ENCODE measurements around the gene PRICKLE2. TPM values are rescaled to one million over a fixed set of nuclear protein-coding genes. Genes with fewer than 3 reads are reported as not detected.

The PRICKLE2 gene
- total RNA-seq, 2 experiments from 2014 or later: 0.05 TPM; not detected in 1

DNA sequence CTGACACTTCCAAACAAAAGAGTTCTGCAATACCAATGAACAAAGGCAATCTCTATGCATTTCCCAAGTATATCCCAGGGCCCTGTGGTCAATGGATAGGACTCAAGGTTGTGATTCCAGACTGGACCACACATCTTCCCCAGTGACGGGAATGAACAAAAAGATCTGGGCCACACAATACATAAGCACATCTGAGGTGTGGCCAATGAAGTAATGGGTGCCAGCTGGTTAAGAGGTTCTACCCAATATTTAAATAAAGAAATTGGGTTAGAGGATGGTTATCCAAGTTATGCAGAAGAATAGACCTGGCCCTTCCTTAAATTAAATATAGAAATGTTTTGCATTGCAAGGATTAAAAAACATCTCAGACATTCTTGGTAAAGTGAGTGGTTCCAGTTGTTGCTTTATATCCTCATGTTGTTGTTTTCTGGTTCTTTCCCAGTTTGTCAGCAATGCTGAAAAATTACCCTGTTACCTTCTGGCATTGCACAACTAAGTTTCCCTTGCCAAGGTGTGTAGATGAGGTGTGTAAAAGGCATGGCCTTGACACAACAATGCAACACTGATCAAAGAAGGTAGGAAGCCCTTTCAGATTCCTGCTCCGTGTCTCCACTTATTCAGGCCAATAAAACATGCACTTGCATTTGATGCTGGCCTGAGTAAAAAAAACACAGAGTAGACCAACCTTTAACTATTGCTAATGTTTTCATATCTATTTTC is 86.5 kb downstream of the PRICKLE2 start:
- intact Hi-C loops (cut with micrococcal nuclease): no loop called here
- no peak for DNase-seq
- no peaks in the 10 kb centered on the region for H3K36me3 Mint-ChIP-seq (ENCODE audit: low read depth)
- H3K4me3 Mint-ChIP-seq: no peak overlapping the region
- CTCF ChIA-PET: no interaction called here
- peaks cover 1% of the 10 kb centered on the region for H3K27me3 Mint-ChIP-seq (ENCODE audit: low read depth)
- H3K27ac Mint-ChIP-seq: no peak overlapping the region
- no peaks in the 10 kb centered on the region for H3K4me1 Mint-ChIP-seq (ENCODE audit: low read depth)
- H3K9me3 Mint-ChIP-seq: no peaks in the 10 kb centered on the region

DNA sequence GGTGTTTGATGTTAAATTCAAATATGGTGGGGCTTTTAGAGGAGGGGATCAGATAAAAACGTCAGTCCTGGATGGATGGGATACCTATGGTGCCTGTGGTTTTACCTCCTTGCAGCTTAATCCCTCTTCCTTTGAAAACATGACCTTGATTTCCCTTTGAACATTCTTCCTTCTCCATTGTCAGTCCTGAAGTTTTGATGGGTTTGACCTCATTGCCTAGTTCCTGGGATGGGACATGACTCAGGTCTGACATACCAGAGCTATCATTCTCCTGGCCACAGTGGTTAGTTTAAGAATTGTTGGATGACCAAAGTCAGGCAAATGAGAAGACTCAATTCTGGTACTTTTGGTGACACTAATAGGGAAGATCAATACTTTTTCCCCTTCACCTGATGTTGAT is 87.2 kb downstream of the PRICKLE2 start:
- H3K9me3 Mint-ChIP-seq: no peaks in the 10 kb centered on the region
- intact Hi-C loops (cut with micrococcal nuclease): no loop called here
- H3K27ac Mint-ChIP-seq: no peak overlapping the region
- peaks cover 3% of the 10 kb centered on the region for H3K27me3 Mint-ChIP-seq (ENCODE audit: low read depth)
- no peaks in the 10 kb centered on the region for H3K4me1 Mint-ChIP-seq (ENCODE audit: low read depth)
- H3K4me3 Mint-ChIP-seq: no peak overlapping the region
- DNase-seq: no peak
- no peaks in the 10 kb centered on the region for H3K36me3 Mint-ChIP-seq (ENCODE audit: low read depth)
- CTCF ChIA-PET: no interaction called here

DNA sequence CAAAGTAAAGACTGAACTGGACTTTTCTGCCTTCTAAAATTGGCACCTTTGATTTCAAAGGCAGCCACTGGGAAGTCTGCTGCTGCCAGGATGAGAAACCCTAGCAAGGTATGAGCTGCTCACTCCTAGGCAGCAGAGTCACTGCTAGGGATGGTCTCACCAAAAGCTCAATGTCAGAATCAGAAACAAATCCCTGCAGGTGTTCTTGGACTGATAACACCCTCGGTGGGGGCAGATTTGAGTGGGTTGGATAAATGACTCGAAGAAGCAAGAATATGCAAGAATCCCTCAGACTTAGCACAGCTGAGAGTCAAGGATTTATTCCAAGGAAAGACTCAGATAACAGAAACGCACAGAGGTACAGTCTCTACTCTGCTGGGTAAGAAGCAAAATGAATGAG is 90.4 kb downstream of the PRICKLE2 start:
- Mint-ChIP-seq H3K36me3 (ENCODE audit: low read depth) (no peaks in the 10 kb centered on the region), H3K27me3 (ENCODE audit: low read depth) (peaks cover 6% of the 10 kb centered on the region)

DNA sequence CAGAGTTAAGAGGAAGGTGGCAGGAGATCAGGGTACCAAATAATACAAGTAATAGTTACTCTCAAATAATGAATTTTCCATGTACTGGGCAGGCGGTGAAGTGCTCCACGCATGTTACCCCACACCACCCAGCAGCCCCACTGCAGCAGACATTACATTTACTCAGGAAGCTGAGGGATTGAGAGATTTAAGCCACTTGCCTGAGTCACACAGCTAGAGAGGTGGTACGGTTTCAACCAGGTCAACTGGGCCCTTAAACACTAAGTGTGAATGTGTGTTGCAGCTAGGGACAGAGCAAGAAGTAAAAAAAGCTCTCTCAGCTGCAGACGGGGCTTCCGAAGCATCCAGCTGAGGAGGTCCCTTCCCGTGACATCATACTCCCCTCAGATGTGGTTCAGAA is 91.3 kb downstream of the PRICKLE2 start:
- CTCF ChIA-PET: no interaction called here

More for the DNA sequence above, 90.4 kb downstream of the PRICKLE2 start:
- Mint-ChIP-seq H3K27ac (no peak overlapping the region), H3K9me3 (no peaks in the 10 kb centered on the region), H3K4me1 (ENCODE audit: low read depth) (no peaks in the 10 kb centered on the region), H3K4me3 (no peak overlapping the region)
- CTCF ChIA-PET: no interaction called here
- no peak for DNase-seq
- intact Hi-C loops (cut with micrococcal nuclease): no loop called here

DNA sequence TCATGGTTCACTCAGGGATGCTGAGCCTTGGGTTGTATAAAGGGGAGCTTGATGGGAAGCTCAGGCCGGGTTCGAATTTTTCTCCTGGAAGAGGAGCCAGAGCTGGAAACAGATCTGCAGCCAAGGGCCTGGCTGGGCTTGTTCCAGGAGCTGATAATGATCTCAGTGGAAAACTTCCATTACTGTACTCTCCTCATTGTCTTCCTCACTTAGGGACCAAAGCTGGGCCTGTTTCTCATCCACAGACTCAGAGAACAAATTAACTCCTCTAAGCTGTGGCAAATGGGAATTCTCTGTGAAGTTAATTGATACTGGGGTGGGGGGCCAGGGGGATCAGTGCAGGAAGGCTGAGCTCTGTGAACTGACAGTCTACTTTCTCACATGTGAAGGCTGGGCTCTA is 92.0 kb downstream of the PRICKLE2 start:
- Mint-ChIP-seq H3K27me3 (ENCODE audit: low read depth) (peaks cover 6% of the 10 kb centered on the region), H3K9me3 (no peaks in the 10 kb centered on the region), H3K4me1 (ENCODE audit: low read depth) (no peaks in the 10 kb centered on the region), H3K27ac (no peak overlapping the region), H3K36me3 (ENCODE audit: low read depth) (no peaks in the 10 kb centered on the region), H3K4me3 (no peak overlapping the region)
- CTCF ChIA-PET: no interaction called here
- no peak for DNase-seq
- intact Hi-C loops (cut with micrococcal nuclease): no loop called here

More for the DNA sequence above, 91.3 kb downstream of the PRICKLE2 start:
- no peak overlapping the region for H3K4me3 Mint-ChIP-seq
- H3K36me3 Mint-ChIP-seq (ENCODE audit: low read depth): no peaks in the 10 kb centered on the region
- H3K27me3 Mint-ChIP-seq (ENCODE audit: low read depth): peaks cover 6% of the 10 kb centered on the region
- no peaks in the 10 kb centered on the region for H3K9me3 Mint-ChIP-seq
- intact Hi-C loops (cut with micrococcal nuclease): no loop called here
- H3K4me1 Mint-ChIP-seq (ENCODE audit: low read depth): no peaks in the 10 kb centered on the region
- no peak for DNase-seq
- H3K27ac Mint-ChIP-seq: no peak overlapping the region

DNA sequence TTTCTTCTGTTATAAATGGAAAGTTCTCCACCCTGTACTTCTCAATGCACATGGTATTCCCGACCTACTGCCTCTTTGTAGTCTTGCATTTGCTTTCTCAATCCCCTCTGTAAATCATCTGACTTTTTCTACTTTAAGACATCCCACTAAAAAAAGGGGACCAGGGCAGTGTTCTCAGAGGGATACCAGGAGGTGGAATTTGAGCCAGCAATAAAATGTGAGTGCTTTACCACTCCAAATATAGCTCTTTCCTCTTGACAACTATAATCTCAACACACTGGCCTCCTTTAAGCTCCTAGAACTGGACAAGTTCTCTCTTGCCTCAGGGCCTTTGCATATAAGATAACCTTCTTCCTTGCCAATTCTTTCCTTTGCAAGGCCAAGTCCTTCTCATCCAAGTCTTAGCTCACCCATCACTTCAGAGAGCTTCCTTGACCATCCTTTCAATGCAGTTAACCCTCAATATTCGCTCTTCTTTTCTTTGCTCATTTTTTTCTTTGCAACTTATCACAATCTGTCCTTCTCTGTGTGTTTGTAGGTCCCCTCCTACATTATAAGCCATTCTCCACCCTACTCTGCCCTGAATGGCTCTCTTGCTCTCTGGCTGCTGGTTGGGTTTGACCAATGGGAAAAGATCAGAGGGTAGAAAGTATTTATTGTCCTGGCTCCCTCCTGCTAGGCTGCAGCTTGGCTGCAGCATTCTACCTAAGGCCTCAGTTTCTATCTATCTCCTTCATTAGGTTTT is 93.4 kb downstream of the PRICKLE2 start:
- Mint-ChIP-seq H3K4me1 (ENCODE audit: low read depth) (no peaks in the 10 kb centered on the region), H3K9me3 (no peaks in the 10 kb centered on the region), H3K27ac (no peak overlapping the region), H3K4me3 (no peak overlapping the region), H3K27me3 (ENCODE audit: low read depth) (peaks cover 16% of the 10 kb centered on the region), H3K36me3 (ENCODE audit: low read depth) (no peaks in the 10 kb centered on the region)
- CTCF ChIA-PET: no interaction called here
- intact Hi-C loops (cut with micrococcal nuclease): no loop called here
- no peak for DNase-seq

DNA sequence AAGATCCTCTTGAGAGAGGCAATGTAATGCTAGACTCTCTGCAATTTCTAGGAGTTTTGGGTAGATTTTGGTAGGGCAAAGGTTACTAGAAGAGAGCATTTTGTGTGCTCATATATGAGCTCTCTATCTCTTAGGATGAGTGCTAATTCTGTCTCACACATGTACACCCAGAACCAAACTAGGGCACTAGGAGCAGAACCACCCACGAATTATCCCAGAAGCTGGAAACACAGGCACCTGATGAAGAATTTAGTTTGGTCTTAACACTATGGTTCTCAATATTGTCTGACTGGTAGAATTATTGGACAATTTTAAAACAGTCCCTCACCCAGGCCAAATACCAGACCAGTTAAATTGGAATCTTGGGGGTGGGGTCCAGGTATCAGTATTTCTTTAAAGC is 94.8 kb downstream of the PRICKLE2 start:
- peaks cover 21% of the 10 kb centered on the region for H3K27me3 Mint-ChIP-seq (ENCODE audit: low read depth)
- intact Hi-C loops (cut with micrococcal nuclease): no loop called here
- no peak for DNase-seq
- H3K27ac Mint-ChIP-seq: no peak overlapping the region
- CTCF ChIA-PET: no interaction called here
- H3K4me3 Mint-ChIP-seq: no peak overlapping the region
- H3K9me3 Mint-ChIP-seq: no peaks in the 10 kb centered on the region
- H3K4me1 Mint-ChIP-seq (ENCODE audit: low read depth): no peaks in the 10 kb centered on the region
- H3K36me3 Mint-ChIP-seq (ENCODE audit: low read depth): no peaks in the 10 kb centered on the region

DNA sequence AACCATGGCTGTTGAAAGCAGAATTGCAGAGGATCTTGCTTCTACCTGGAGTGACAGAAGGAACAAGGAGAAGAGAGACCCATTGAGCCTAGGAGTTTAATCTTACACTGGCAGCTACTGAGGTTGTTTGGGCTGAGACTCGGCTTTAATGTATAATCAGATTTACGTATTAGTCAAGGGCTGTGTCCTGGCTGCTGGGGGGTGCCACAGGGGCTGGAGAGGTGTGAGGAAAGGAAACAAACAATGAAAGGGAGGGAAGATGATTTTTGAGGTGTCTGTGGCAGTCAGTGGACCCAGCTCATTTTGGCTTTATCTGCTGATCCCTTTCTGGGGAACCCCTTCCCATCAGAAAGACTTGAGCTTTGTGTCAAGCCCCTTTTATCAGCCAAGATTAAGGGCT is 95.7 kb downstream of the PRICKLE2 start:
- intact Hi-C loops (cut with micrococcal nuclease): no loop called here
- Mint-ChIP-seq H3K9me3 (no peaks in the 10 kb centered on the region), H3K27ac (no peak overlapping the region), H3K27me3 (ENCODE audit: low read depth) (peaks cover 21% of the 10 kb centered on the region), H3K4me3 (no peak overlapping the region), H3K4me1 (ENCODE audit: low read depth) (no peaks in the 10 kb centered on the region), H3K36me3 (ENCODE audit: low read depth) (no peaks in the 10 kb centered on the region)
- CTCF ChIA-PET: no interaction called here
- DNase-seq: no peak

DNA sequence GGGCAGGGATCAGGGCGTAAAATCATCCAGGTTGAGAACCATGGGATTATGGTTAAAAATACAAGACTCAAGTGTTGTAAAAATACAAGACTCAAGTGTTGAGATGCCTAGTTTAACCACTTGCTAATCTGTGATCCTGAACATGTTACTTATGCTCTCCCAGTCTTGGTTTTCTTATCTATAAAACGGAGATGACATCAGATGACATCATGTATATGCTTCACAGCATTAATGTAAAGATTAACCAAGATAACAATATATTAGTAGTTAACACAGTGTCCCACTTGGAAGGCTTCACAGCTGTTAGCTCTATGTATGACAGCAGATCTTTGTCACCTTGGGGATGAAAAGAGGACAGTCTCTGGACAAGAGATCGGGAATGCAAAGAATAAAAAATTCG is 96.2 kb downstream of the PRICKLE2 start:
- intact Hi-C loops (cut with micrococcal nuclease): no loop called here
- no peak for DNase-seq
- H3K4me3 Mint-ChIP-seq: no peak overlapping the region
- peaks cover 21% of the 10 kb centered on the region for H3K27me3 Mint-ChIP-seq (ENCODE audit: low read depth)
- no peaks in the 10 kb centered on the region for H3K4me1 Mint-ChIP-seq (ENCODE audit: low read depth)
- no peaks in the 10 kb centered on the region for H3K36me3 Mint-ChIP-seq (ENCODE audit: low read depth)
- CTCF ChIA-PET: no interaction called here
- H3K9me3 Mint-ChIP-seq: no peaks in the 10 kb centered on the region
- H3K27ac Mint-ChIP-seq: no peak overlapping the region

DNA sequence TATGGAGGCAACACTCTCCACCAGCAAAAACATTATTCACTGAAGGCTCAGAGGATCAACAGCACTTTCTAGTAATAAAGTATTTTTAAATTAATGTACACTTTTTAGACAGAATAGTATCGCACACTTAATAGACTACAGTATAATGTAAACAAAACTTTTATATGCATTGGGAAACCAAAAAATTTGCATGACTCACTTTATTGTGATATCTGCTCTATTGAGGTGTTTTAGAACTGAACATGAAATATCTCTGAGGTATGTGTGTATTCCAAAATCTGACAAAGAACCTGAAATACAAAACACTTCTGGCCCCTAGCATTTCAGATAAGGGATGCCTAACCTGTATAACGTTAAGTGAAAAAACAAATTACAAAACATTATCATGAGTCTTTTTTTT is 99.7 kb downstream of the PRICKLE2 start:
- Mint-ChIP-seq H3K27me3 (ENCODE audit: low read depth) (peaks cover 21% of the 10 kb centered on the region), H3K4me3 (no peak overlapping the region), H3K4me1 (ENCODE audit: low read depth) (no peaks in the 10 kb centered on the region), H3K9me3 (no peaks in the 10 kb centered on the region), H3K27ac (no peak overlapping the region), H3K36me3 (ENCODE audit: low read depth) (no peaks in the 10 kb centered on the region)
- intact Hi-C loops (cut with micrococcal nuclease): no loop called here
- no peak for DNase-seq
- CTCF ChIA-PET: interaction anchor here (1.1 kb wide), 1 partner anchor 11 kb away, joined by 3 read pairs; no protein-coding TSS in a partner anchor

DNA sequence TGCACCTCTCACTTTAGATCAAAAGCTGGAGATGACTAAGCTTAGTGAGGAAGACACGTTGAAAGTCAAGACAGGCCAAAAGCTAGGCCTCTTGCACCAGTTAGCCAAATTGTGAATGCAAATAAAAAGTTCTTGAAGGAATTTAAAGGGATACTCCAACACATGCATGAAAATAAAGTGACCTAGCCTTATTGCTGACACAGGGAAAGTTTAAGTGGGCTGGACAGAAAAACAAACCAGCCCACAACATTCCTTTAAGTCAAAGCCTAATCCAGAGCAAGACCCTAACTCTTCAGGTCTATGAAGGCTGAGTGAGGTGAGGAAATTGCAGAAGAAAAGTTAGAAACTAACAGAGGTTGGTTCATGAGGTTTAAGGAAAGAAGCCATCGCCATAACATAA is 101.3 kb downstream of the PRICKLE2 start:
- Mint-ChIP-seq H3K4me1 (ENCODE audit: low read depth) (no peaks in the 10 kb centered on the region), H3K9me3 (peaks cover 2% of the 10 kb centered on the region), H3K27me3 (ENCODE audit: low read depth) (peaks cover 18% of the 10 kb centered on the region), H3K36me3 (ENCODE audit: low read depth) (no peaks in the 10 kb centered on the region), H3K27ac (no peak overlapping the region), H3K4me3 (no peak overlapping the region)
- no peak for DNase-seq
- CTCF ChIA-PET: interaction anchor here (0.6 kb wide), 1 partner anchor 547 kb away, joined by 4 read pairs; no protein-coding TSS in a partner anchor
- intact Hi-C loops (cut with micrococcal nuclease): no loop called here

DNA sequence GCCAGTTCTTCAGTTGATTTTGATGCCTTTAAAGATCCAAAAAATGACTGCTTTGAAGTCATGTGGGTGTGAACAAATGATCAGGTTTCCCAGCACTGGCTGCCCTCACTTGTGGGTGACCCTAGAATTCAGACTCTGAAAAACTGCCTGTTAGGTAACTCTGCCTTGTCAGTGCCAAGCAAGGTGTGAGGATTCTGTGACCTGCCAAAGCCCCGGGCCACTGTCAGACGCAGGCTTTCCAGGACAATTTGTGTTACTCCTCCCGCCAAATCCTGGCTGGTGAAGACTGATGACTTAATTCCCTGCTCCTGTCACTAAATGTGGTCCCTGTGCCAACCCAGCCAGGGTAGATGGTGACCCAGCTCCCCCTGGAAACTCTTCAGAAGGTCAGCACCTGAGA is 102.8 kb downstream of the PRICKLE2 start:
- no peak overlapping the region for H3K27ac Mint-ChIP-seq
- intact Hi-C loops (cut with micrococcal nuclease): no loop called here
- no peak for DNase-seq
- peaks cover 2% of the 10 kb centered on the region for H3K36me3 Mint-ChIP-seq (ENCODE audit: low read depth)
- no peaks in the 10 kb centered on the region for H3K4me1 Mint-ChIP-seq (ENCODE audit: low read depth)
- no peak overlapping the region for H3K4me3 Mint-ChIP-seq
- H3K27me3 Mint-ChIP-seq (ENCODE audit: low read depth): peaks cover 16% of the 10 kb centered on the region
- H3K9me3 Mint-ChIP-seq: peaks cover 4% of the 10 kb centered on the region
- CTCF ChIA-PET: no interaction called here

DNA sequence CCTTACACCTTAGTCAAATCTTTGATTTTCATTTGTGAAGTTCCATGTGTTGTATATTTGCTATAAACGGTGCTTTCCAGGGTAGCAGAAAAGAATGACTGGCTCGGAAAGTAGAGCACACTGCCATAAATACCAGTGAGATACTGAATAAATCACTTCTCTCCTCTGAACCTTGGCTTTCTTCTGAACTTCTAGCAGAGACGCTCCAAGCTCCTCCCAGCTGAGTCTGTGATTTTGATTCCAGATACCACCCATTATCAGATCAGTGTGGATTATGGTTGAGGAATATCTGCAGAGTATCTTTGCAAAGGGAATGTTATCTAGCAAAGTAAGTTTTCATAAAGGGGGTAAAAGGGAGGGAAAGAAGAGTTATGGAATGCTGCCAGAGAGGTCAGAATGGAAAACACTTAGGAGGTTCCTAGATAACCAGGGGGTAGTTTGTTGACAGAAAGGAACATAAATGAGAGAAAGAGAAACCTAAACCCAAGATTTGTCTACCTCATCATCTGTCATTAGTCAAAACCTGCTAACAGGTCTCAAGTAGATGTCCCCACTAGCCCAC is 103.4 kb downstream of the PRICKLE2 start:
- no peak overlapping the region for H3K27ac Mint-ChIP-seq
- intact Hi-C loops (cut with micrococcal nuclease): no loop called here
- H3K36me3 Mint-ChIP-seq (ENCODE audit: low read depth): peaks cover 2% of the 10 kb centered on the region
- CTCF ChIA-PET: no interaction called here
- no peaks in the 10 kb centered on the region for H3K4me1 Mint-ChIP-seq (ENCODE audit: low read depth)
- peaks cover 11% of the 10 kb centered on the region for H3K27me3 Mint-ChIP-seq (ENCODE audit: low read depth)
- peaks cover 4% of the 10 kb centered on the region for H3K9me3 Mint-ChIP-seq
- H3K4me3 Mint-ChIP-seq: no peak overlapping the region
- DNase-seq: no peak
